ENCODE measurements around the gene NRAP.
A peak's percentile ranks its signal among the peaks of the same experiment; 100 is the strongest.

NRAP gene

GRCh38 chr10:113605268-113605978 is 58.4 kb downstream of the NRAP start:
- DNase-seq, result no peak

GRCh38 chr10:113604572-113604971 is 59.3 kb downstream of the NRAP start:
- DNase-seq, result no peak

- DNase-seq, result no peak
These were observed 60.6 kb downstream of the NRAP start for GRCh38 chr10:113603057-113603777.

- no peak for DNase-seq
These were observed 63.3 kb downstream of the NRAP start for GRCh38 chr10:113600569-113600968.

GRCh38 chr10:113594652-113595051 is 69.2 kb downstream of the NRAP start:
- no peak for DNase-seq

GRCh38 chr10:113592380-113592779 is 71.5 kb downstream of the NRAP start:
- DNase-seq, result no peak

GRCh38 chr10:113590581-113590980 is 73.3 kb downstream of the NRAP start:
- DNase-seq, result no peak

- DNase-seq, result no peak
These were observed 74.6 kb downstream of the NRAP start for GRCh38 chr10:113589201-113589770.

- DNase-seq, result peak; percentile 7
These were observed 77.9 kb downstream of the NRAP start for GRCh38 chr10:113585949-113586348.

- no peak for DNase-seq
These were observed 80.3 kb downstream of the NRAP start for GRCh38 chr10:113583571-113583970.

GRCh38 chr10:113581092-113581491 is 82.7 kb downstream of the NRAP start:
- DNase-seq, result no peak

- no peak for DNase-seq
These were observed 85.1 kb downstream of the NRAP start for GRCh38 chr10:113578773-113579172.

- peak; percentile 66 for DNase-seq
These were observed 87.0 kb downstream of the NRAP start for GRCh38 chr10:113576852-113577251.

- DNase-seq, result no peak
These were observed 90.5 kb downstream of the NRAP start for GRCh38 chr10:113573368-113573767.

GRCh38 chr10:113572520-113573290 is 91.1 kb downstream of the NRAP start:
- DNase-seq, result no peak

- DNase-seq, result no peak
These were observed 94.3 kb downstream of the NRAP start for GRCh38 chr10:113569576-113569975.

GRCh38 chr10:113566888-113567287 is 97.0 kb downstream of the NRAP start:
- DNase-seq, result no peak

GRCh38 chr10:113565364-113565763 is 98.5 kb downstream of the NRAP start:
- DNase-seq, result no peak

GRCh38 chr10:113563306-113564088 is 100.3 kb downstream of the NRAP start:
- peak; percentile 89 for DNase-seq

GRCh38 chr10:113562704-113563103 is 101.1 kb downstream of the NRAP start:
- no peak for DNase-seq

GRCh38 chr10:113562069-113562468 is 101.8 kb downstream of the NRAP start:
- DNase-seq, result no peak

- no peak for DNase-seq
These were observed 102.6 kb downstream of the NRAP start for GRCh38 chr10:113561214-113561613.

- DNase-seq, result no peak
These were observed 103.8 kb downstream of the NRAP start for GRCh38 chr10:113560071-113560470.

Measured in hematopoietic multipotent progenitor cell treated with erythropoietin and hydrocortisone succinate and interleukin-3 and kit ligand, for 4 days (in vitro differentiated cells).